ENCODE measurements around the gene ARMC9. TPM values are rescaled to one million over a fixed set of nuclear protein-coding genes. Genes with fewer than 3 reads are reported as not detected.

The ARMC9 gene
- total RNA-seq, 1 donor from 2014 or later = 19.3 TPM

DNA sequence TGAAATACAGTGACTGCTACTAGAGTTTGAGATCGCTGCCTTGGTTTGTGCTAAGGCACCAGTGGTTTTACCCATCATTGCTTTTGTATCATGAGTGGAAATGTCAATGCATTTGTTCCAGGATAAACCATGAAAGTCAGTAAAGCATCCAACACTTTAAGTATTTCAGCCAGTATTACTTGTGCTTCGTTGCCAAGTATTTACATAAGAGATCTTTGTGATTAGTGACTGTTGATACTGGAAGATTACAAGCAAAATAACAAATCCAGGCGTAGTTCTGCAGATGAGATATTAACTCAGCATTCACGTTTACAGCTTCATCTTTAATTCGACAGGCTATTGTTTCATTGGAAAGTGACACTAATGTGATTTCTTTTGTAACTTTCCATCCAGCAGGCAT, 106.8 kb downstream of the ARMC9 start:
- no peaks in the 10 kb centered on the region for H3K27me3 Mint-ChIP-seq (ENCODE audit: unreplicated experiment)

DNA sequence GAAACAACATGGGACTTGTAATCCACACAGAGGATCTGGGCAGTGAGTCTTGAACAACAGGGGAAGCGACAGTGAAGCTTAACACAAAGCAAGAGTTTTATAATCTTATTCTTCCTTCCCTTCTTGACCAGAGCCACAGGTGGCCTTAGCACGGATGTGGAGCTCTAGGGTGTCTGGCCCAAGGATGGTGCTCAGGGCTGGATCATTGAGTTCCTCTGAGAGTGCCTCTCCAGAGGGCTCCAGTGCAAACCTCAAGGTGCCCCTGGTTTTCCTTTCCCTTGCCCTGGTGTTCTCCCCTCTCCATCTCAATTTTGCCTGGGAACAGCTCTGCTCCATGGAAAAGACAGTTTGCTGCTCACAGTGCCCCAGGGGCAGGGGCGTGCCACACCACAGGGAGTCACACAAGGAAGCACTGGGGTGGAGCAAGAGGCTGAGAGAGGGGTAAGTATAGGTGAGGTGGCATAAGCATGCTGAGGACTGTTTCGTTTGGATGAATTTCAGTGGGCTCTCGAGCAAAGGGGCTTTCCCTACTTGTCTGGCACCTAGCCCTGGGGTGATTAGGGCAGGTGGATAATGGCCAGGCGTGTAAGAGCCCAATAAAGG, 108.5 kb downstream of the ARMC9 start:
- Mint-ChIP-seq H3K27me3 (ENCODE audit: unreplicated experiment) (no peaks in the 10 kb centered on the region), H3K27ac (ENCODE audit: unreplicated experiment) (no peak overlapping the region), H3K36me3 (ENCODE audit: unreplicated experiment) (no peaks in the 10 kb centered on the region), H3K4me1 (ENCODE audit: low read depth, unreplicated experiment) (no peaks in the 10 kb centered on the region), H3K9me3 (ENCODE audit: unreplicated experiment) (no peaks in the 10 kb centered on the region), H3K4me3 (ENCODE audit: unreplicated experiment) (no peak overlapping the region)
- TF ChIP-seq, protein P1, sequence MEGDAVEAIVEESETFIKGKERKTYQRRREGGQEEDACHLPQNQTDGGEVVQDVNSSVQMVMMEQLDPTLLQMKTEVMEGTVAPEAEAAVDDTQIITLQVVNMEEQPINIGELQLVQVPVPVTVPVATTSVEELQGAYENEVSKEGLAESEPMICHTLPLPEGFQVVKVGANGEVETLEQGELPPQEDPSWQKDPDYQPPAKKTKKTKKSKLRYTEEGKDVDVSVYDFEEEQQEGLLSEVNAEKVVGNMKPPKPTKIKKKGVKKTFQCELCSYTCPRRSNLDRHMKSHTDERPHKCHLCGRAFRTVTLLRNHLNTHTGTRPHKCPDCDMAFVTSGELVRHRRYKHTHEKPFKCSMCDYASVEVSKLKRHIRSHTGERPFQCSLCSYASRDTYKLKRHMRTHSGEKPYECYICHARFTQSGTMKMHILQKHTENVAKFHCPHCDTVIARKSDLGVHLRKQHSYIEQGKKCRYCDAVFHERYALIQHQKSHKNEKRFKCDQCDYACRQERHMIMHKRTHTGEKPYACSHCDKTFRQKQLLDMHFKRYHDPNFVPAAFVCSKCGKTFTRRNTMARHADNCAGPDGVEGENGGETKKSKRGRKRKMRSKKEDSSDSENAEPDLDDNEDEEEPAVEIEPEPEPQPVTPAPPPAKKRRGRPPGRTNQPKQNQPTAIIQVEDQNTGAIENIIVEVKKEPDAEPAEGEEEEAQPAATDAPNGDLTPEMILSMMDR (IDR thresholded peaks at IDR 0.05; ENCODE audit: partially characterized antibody, unreplicated experiment) = no peak
- DNase-seq = no peak

More for the DNA sequence above, 106.8 kb downstream of the ARMC9 start:
- no peaks in the 10 kb centered on the region for H3K36me3 Mint-ChIP-seq (ENCODE audit: unreplicated experiment)
- no peak overlapping the region for H3K27ac Mint-ChIP-seq (ENCODE audit: unreplicated experiment)
- H3K4me1 Mint-ChIP-seq (ENCODE audit: low read depth, unreplicated experiment) = no peaks in the 10 kb centered on the region
- H3K4me3 Mint-ChIP-seq (ENCODE audit: unreplicated experiment) = no peak overlapping the region
- DNase-seq = no peak
- TF ChIP-seq, protein P1 (IDR thresholded peaks at IDR 0.05; ENCODE audit: partially characterized antibody, unreplicated experiment) = no peak
- no peaks in the 10 kb centered on the region for H3K9me3 Mint-ChIP-seq (ENCODE audit: unreplicated experiment)

DNA sequence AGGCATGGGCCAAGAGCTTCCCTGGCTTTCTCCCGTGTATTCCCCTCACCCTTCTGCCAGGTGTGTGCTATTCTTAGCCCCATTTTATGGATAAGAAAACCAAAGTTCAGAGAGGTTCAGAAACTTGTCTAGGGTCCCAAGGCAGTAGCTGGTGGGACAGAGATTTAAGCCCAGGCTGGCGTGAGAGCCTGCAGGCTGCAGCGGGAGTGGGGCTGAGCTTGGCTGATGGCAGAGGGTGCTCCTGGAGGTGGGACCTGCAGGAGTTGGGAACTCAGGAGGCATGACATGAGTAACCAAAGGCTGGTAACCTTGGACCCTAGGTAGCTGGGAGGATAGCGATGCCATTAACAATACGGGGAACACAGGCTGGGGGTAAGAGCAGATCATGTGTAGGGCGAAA, 109.8 kb downstream of the ARMC9 start:
- Mint-ChIP-seq H3K27ac (ENCODE audit: unreplicated experiment) (no peak overlapping the region), H3K4me1 (ENCODE audit: low read depth, unreplicated experiment) (no peaks in the 10 kb centered on the region)

DNA sequence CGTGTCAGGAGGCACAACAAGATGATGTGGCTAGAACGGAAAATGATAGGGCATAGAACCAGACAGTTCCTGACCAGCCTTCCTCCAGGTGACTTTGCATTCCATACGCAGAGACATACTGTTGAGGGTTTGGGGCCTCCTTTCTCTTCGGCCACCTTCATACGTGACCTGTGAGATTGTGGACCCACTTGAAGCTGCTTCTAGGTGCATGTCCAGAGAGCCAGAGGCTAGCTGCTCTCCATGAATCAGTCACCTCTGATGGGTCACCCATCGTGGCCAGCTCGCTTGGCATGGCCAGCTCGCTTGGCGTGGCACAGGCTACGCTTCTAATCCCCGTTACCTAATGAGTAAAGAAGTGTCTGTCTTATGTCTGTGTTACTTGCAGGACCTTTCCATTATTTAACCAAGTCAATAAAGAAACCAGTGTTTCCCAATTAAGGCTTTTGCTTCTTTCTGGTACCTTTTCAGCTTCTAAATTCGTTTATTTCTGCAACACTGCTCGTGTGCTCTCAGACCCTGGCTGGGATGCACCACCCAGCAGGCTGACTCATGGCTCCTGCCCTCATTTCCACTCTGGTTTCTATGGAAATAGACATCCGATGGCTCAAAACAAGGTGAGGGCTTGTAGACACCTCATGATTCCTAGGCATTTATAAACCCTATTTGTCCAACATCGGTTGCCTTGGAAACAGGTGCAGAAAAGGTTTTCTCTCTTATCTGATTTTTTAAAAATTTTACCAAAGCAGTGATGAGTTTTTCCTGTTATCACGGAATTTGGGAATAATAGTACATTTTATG, 110.4 kb downstream of the ARMC9 start:
- H3K4me1 Mint-ChIP-seq (ENCODE audit: low read depth, unreplicated experiment) = no peaks in the 10 kb centered on the region
- TF ChIP-seq, protein P1 (IDR thresholded peaks at IDR 0.05; ENCODE audit: partially characterized antibody, unreplicated experiment) = no peak
- no peaks in the 10 kb centered on the region for H3K27me3 Mint-ChIP-seq (ENCODE audit: unreplicated experiment)
- no peaks in the 10 kb centered on the region for H3K36me3 Mint-ChIP-seq (ENCODE audit: unreplicated experiment)
- H3K4me3 Mint-ChIP-seq (ENCODE audit: unreplicated experiment) = no peak overlapping the region
- no peak for DNase-seq
- H3K27ac Mint-ChIP-seq (ENCODE audit: unreplicated experiment) = no peak overlapping the region
- no peaks in the 10 kb centered on the region for H3K9me3 Mint-ChIP-seq (ENCODE audit: unreplicated experiment)

More for the DNA sequence above, 109.8 kb downstream of the ARMC9 start:
- TF ChIP-seq, protein P1 (IDR thresholded peaks at IDR 0.05; ENCODE audit: partially characterized antibody, unreplicated experiment) = no peak
- H3K9me3 Mint-ChIP-seq (ENCODE audit: unreplicated experiment) = no peaks in the 10 kb centered on the region
- no peak for DNase-seq
- no peaks in the 10 kb centered on the region for H3K36me3 Mint-ChIP-seq (ENCODE audit: unreplicated experiment)
- H3K27me3 Mint-ChIP-seq (ENCODE audit: unreplicated experiment) = no peaks in the 10 kb centered on the region
- H3K4me3 Mint-ChIP-seq (ENCODE audit: unreplicated experiment) = no peak overlapping the region

DNA sequence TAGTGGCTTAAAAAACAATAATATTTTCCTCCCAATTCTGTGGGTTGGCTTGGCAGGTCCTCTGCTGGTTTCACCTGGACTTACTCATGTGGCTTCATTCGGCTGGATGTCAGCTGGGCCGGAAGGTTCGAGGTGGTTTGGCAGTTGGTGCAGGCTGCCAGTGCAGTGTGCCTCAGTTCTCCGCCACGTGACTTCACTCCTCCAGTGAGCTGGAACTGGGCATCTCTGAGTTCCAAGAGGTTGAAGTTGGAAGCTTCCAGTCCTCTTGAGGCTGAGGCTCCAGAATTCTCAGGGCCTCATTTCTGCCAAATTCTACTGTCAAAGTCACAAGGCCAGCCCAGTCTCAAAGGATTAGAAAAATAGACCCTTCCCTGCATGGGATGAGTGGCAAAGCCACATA, 113.6 kb downstream of the ARMC9 start:
- Mint-ChIP-seq H3K4me3 (ENCODE audit: unreplicated experiment) (no peak overlapping the region), H3K36me3 (ENCODE audit: unreplicated experiment) (peaks cover 10% of the 10 kb centered on the region), H3K9me3 (ENCODE audit: unreplicated experiment) (peaks cover 2% of the 10 kb centered on the region), H3K27me3 (ENCODE audit: unreplicated experiment) (no peaks in the 10 kb centered on the region), H3K4me1 (ENCODE audit: low read depth, unreplicated experiment) (no peaks in the 10 kb centered on the region), H3K27ac (ENCODE audit: unreplicated experiment) (no peak overlapping the region)
- DNase-seq = no peak
- TF ChIP-seq, protein P1 (IDR thresholded peaks at IDR 0.05; ENCODE audit: partially characterized antibody, unreplicated experiment) = no peak
